ENCODE results near the gene TSPAN15. TPM values are rescaled to one million over a fixed set of nuclear protein-coding genes. Genes with fewer than 3 reads are reported as not detected.

The TSPAN15 gene
- total and polyA plus RNA-seq, 9 donors, result 2.8 to 13.7 (median 5.6) TPM

DNA sequence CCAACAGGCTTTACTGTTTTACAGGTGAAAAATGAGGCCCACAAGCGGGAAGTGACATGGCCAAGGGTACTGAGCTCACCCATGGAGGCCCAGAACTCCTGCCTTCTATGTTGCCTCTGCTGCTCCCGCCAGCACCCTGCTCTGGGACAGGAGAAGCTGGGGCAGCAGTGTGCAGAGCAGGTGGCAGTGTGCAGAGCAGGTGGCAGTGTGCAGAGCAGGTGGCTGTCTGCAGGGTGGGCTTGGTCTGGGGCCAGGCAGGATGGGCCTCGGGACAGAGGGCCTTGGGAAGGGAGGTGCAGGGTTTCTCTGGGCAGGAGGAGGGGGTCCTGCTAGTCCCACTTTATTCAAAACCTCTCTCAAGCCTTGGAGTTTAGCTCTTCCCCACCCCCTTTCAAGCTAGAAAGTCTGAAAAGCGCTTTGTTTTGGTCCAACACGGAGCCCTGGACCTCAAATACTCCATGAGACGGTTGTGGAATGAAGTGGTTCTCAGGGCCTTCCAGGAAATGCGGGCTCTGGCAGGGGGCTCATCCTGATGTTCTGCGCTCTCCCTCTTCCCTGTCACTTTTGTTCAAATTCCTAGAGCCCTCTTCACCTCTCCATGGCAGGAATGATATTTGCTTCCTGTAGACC, 26.8 kb downstream of the TSPAN15 start:
- H3K36me3 ChIP-seq, result no peaks in the 10 kb centered on the region
- WGBS, 3 donors, result 82 to 90% (median 86%) methylated on average over 8 of the region's 8 CpGs
- TF ChIP-seq POLR2A (IDR thresholded peaks at IDR 0.05), result no peak
- TF ChIP-seq CTCF (IDR thresholded peaks at IDR 0.05), result no peak
- TF ChIP-seq EP300 (IDR thresholded peaks at IDR 0.05), result no peak
- H3K4me3 ChIP-seq, result no peak overlapping the region
- H3K9me3 ChIP-seq, result no peaks in the 10 kb centered on the region
- H3K27me3 ChIP-seq, result no peaks in the 10 kb centered on the region
- no peak for DNase-seq
- H3K4me1 ChIP-seq (ENCODE audit: insufficient read depth), result peaks cover 5% of the 10 kb centered on the region
- H3K27ac ChIP-seq, result no peak overlapping the region
- intact Hi-C loops (cut with DNase I), result no loop called here

DNA sequence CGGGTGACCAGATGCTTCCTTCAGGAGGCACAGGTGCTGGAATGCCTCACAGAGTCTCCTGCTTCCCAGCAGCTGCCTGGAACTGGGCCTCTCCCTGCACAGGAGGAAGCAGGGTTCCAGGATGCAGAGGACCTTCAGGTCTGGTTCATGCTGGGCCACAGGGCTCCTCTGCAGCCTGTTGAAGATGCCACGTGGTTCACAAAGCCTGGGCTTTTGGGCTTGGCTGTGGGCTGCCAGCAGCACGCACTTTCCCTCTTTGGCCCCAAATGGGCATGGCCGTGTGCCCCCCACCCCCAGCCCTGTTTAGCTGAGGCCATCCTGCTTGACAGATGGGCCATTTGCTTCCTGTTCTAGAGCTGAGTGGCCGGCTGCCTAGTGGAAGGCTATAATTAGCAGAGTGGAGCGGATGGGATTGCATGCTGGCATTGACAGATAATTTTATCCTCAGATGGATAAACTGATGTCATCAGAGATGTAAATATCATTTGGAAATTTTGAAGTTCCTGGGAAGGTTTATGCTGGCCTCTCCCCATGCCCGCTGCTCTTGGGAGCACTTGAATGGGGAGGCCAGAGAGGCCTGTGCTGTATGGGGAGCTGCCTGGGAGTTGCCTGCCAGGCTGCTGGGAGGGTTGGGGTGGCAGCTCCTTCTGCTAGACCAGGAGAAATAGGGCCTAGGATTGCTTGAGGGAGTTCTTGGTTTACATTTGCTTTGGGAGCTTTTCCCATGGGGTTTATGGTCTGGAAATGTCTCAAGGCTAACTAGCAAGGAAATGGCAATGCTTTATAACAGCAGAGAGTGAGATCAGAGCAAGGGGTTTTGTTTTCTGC, 28.2 kb downstream of the TSPAN15 start:
- 54 to 65% (median 57%) methylated on average over 7 of the region's 7 CpGs for WGBS, 3 donors
- H3K4me3 ChIP-seq, result no peak overlapping the region
- H3K27ac ChIP-seq, result no peak overlapping the region
- no peaks in the 10 kb centered on the region for H3K9me3 ChIP-seq
- H3K36me3 ChIP-seq, result no peaks in the 10 kb centered on the region
- TF ChIP-seq POLR2A (IDR thresholded peaks at IDR 0.05), result no peak
- TF ChIP-seq EP300 (IDR thresholded peaks at IDR 0.05), result no peak
- no peak for TF ChIP-seq CTCF (IDR thresholded peaks at IDR 0.05)
- intact Hi-C loops (cut with DNase I), result no loop called here
- DNase-seq, result no peak
- peaks cover 2% of the 10 kb centered on the region for H3K4me1 ChIP-seq (ENCODE audit: insufficient read depth)
- no peaks in the 10 kb centered on the region for H3K27me3 ChIP-seq

DNA sequence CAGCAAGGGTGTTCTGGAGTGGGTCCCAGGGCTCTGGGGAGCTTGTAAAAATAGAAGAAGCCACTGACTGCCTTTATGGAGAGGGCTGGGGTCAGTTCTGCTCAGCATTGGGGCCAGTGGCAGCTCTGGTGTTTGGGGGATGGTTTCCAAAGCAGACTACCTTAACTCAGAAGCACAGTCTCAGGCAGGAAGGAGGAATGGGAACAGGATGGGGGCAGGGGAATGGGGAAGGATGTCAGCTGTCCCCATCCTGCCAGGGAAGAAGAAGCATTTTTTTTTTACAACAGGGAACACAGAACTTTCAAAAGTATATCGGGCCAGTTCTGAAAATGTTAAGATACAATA, 28.8 kb downstream of the TSPAN15 start:
- intact Hi-C loops (cut with DNase I), result no loop called here
- Histone ChIP-seq H3K36me3 (no peaks in the 10 kb centered on the region), H3K4me1 (ENCODE audit: insufficient read depth) (peaks cover 2% of the 10 kb centered on the region), H3K4me3 (no peak overlapping the region), H3K27ac (no peak overlapping the region), H3K27me3 (no peaks in the 10 kb centered on the region), H3K9me3 (no peaks in the 10 kb centered on the region)
- TF ChIP-seq EP300 (IDR thresholded peaks at IDR 0.05) (no peak), POLR2A (IDR thresholded peaks at IDR 0.05) (no peak), CTCF (IDR thresholded peaks at IDR 0.05) (no peak)
- WGBS, 3 donors, result 11 to 14% (median 12%) methylated on average over 1 of the region's 1 CpG
- no peak for DNase-seq

- WGBS, 3 donors, result 85 to 89% (median 89%) methylated on average over 6 of the region's 6 CpGs
- H3K4me1 ChIP-seq (ENCODE audit: insufficient read depth), result peaks cover 2% of the 10 kb centered on the region
Observed at GRCh38 chr10:69481305-69481704, 30.0 kb downstream of the TSPAN15 start.

More at GRCh38 chr10:69481305-69481704, 30.0 kb downstream of the TSPAN15 start:
- intact Hi-C loops (cut with DNase I), result no loop called here
- no peak for DNase-seq
- no peaks in the 10 kb centered on the region for H3K27me3 ChIP-seq
- H3K36me3 ChIP-seq, result no peaks in the 10 kb centered on the region
- no peak overlapping the region for H3K4me3 ChIP-seq
- TF ChIP-seq EP300 (IDR thresholded peaks at IDR 0.05), result no peak
- TF ChIP-seq POLR2A (IDR thresholded peaks at IDR 0.05), result no peak
- TF ChIP-seq CTCF (IDR thresholded peaks at IDR 0.05), result no peak
- no peak overlapping the region for H3K27ac ChIP-seq
- H3K9me3 ChIP-seq, result no peaks in the 10 kb centered on the region
